HL-60 (cell line): ENCODE measurements around the gene REP15.

Experiments
- DNase-seq, 2 experiments: peaks; one replicate each; pipeline ENCODE4 v3.0.0-alpha.2; 2010 to 2020; ENCODE audit warnings: low read depth in 1 of 2, low spot score in 1 of 2
- H3K27ac ChIP-seq: fragments of 250-450 bp; sonication (Bioruptor Pico); replicated peaks from 2 replicates; pipeline ENCODE4 v1.5.1; 2020; ENCODE audit warnings: mild to moderate bottlenecking, moderate library complexity
- H3K27me3 ChIP-seq: fragments of 250-450 bp; sonication (Bioruptor Pico); 2 replicates; pipeline ENCODE4 v1.5.1; 2021; ENCODE audit warnings: mild to moderate bottlenecking, moderate library complexity; ENCODE audit not compliant: insufficient read depth, poor library complexity, severe bottlenecking
- H3K4me3 ChIP-seq: replicated peaks from 2 replicates; pipeline ENCODE4 v1.5.1; 2011; ENCODE audit warnings: mild to moderate bottlenecking, control low read depth, low read length; ENCODE audit not compliant: insufficient read depth
- GABPA ChIP-seq: IDR thresholded peaks from 2 replicates; pipeline ENCODE4 v1.6.1; 2012; ENCODE audit warnings: low read depth
- POLR2AphosphoS5 ChIP-seq: IDR thresholded peaks from 2 replicates; pipeline ENCODE4 v1.6.1; 2012; ENCODE audit warnings: low read depth
- SPI1 ChIP-seq: IDR thresholded peaks from 2 replicates; pipeline ENCODE4 v1.6.1; 2012; ENCODE audit warnings: low read depth, mild to moderate bottlenecking, borderline replicate concordance
- TF ChIP-seq, protein P1 (sequence below): IDR thresholded peaks from 2 replicates; pipeline ENCODE4 v1.6.1; 2012; ENCODE audit warnings: low read depth; ENCODE audit not compliant: insufficient replicate concordance
- TF ChIP-seq, protein P2 (sequence below): IDR thresholded peaks from one replicate; pipeline ENCODE4 v1.5.1; 2011; ENCODE audit warnings: low read length, control low read depth, inconsistent platforms; ENCODE audit not compliant: insufficient read depth

The REP15 gene

DNA sequence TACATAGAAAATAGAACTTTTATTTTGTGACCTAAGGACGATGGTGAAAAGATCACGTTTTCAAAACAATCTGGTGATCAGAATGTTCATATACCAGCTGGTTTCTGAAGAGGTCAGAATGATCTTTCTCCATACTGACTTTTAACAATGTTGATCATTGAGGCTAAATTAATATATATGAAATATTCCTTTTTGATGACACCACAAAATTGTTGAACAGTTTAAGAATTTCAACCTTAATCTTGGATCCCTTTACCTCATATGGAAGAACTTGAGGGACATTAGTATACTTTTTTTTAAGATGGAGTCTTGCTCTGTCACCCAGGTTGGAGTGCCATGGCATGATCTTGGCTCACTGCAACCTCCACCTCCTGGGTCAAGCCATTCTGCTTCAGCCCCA lies 2.8 kb upstream of the REP15 start:
- H3K27me3 ChIP-seq: no peaks in the 10 kb centered on the region
- no peak overlapping the region for H3K4me3 ChIP-seq
- DNase-seq: no peak
- TF ChIP-seq GABPA: no peak
- H3K27ac ChIP-seq: no peak overlapping the region

DNA sequence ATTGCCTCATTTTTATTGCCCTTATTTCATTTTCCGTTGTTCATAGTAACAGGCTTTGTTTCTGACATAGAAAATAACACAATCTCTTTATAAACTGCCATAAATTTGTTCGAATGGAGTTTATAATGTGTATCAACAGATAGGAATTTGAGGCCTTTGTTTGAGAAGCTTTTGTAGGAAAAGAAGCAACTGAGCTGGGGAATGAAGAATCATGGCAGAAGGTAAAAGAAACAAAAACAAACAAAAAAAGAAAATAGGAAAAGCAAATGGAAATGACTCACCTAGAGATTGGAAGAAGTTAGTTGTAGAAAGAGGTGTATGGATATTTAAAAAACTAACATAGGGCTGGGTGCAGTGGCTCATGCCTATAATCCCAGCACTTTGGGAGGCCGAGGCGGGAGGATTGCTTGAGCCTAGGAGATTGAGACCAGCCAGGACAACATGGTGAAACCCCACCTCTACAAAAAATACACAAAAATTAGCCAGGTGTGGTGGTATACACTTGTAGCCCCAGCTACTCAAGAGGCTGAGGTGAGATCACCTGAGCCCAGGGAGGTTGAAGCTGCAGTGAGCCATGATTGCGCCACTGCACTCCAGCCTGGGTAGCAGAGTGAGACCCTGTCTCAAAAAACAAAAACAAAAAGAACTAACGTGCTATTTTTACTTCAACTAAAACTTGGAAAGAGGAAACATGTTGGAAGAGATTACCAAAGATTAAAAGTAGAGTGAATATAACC lies 523 bp upstream of the REP15 start:
- Histone ChIP-seq H3K27me3 (no peaks in the 10 kb centered on the region), H3K27ac (no peak overlapping the region), H3K4me3 (no peak overlapping the region)
- DNase-seq: no peak
- TF ChIP-seq POLR2AphosphoS5 (no peak), SPI1 (no peak), GABPA (no peak)
- TF ChIP-seq, protein P1, sequence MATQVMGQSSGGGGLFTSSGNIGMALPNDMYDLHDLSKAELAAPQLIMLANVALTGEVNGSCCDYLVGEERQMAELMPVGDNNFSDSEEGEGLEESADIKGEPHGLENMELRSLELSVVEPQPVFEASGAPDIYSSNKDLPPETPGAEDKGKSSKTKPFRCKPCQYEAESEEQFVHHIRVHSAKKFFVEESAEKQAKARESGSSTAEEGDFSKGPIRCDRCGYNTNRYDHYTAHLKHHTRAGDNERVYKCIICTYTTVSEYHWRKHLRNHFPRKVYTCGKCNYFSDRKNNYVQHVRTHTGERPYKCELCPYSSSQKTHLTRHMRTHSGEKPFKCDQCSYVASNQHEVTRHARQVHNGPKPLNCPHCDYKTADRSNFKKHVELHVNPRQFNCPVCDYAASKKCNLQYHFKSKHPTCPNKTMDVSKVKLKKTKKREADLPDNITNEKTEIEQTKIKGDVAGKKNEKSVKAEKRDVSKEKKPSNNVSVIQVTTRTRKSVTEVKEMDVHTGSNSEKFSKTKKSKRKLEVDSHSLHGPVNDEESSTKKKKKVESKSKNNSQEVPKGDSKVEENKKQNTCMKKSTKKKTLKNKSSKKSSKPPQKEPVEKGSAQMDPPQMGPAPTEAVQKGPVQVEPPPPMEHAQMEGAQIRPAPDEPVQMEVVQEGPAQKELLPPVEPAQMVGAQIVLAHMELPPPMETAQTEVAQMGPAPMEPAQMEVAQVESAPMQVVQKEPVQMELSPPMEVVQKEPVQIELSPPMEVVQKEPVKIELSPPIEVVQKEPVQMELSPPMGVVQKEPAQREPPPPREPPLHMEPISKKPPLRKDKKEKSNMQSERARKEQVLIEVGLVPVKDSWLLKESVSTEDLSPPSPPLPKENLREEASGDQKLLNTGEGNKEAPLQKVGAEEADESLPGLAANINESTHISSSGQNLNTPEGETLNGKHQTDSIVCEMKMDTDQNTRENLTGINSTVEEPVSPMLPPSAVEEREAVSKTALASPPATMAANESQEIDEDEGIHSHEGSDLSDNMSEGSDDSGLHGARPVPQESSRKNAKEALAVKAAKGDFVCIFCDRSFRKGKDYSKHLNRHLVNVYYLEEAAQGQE: no peak
- TF ChIP-seq, protein P2, sequence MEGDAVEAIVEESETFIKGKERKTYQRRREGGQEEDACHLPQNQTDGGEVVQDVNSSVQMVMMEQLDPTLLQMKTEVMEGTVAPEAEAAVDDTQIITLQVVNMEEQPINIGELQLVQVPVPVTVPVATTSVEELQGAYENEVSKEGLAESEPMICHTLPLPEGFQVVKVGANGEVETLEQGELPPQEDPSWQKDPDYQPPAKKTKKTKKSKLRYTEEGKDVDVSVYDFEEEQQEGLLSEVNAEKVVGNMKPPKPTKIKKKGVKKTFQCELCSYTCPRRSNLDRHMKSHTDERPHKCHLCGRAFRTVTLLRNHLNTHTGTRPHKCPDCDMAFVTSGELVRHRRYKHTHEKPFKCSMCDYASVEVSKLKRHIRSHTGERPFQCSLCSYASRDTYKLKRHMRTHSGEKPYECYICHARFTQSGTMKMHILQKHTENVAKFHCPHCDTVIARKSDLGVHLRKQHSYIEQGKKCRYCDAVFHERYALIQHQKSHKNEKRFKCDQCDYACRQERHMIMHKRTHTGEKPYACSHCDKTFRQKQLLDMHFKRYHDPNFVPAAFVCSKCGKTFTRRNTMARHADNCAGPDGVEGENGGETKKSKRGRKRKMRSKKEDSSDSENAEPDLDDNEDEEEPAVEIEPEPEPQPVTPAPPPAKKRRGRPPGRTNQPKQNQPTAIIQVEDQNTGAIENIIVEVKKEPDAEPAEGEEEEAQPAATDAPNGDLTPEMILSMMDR: no peak

DNA sequence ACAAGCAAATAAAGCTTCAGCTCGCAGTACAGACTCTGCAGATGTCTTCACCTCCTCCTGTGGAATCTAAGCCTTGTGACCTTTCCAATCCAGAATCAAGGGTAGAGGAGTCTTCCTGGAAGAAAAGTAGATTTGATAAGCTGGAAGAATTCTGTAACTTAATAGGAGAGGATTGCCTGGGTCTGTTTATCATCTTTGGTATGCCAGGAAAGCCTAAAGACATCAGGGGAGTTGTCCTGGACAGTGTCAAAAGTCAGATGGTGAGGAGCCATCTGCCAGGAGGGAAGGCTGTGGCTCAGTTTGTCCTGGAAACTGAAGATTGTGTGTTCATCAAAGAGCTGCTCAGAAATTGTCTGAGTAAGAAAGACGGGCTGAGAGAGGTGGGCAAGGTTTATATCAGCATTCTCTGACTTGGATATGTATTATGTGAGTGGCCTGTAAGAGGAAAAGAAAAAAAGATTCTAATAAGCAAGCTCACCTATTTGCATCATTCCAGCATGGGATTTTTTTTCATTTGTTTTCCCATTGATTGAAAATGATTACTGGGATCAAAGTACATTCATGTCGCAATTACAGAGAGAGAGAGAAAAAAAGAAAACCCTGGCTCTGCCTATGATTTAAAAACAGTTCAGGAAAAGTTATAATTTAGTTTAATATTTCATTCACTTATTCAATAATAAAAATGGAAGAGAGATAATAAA lies 767 bp downstream of the REP15 start:
- no peak overlapping the region for H3K4me3 ChIP-seq
- H3K27me3 ChIP-seq: no peaks in the 10 kb centered on the region
- no peak overlapping the region for H3K27ac ChIP-seq
- no peak for DNase-seq
- no peak for TF ChIP-seq POLR2AphosphoS5
- TF ChIP-seq GABPA: no peak
- TF ChIP-seq, protein P2: no peak
- TF ChIP-seq SPI1: no peak
- TF ChIP-seq, protein P1: no peak

DNA sequence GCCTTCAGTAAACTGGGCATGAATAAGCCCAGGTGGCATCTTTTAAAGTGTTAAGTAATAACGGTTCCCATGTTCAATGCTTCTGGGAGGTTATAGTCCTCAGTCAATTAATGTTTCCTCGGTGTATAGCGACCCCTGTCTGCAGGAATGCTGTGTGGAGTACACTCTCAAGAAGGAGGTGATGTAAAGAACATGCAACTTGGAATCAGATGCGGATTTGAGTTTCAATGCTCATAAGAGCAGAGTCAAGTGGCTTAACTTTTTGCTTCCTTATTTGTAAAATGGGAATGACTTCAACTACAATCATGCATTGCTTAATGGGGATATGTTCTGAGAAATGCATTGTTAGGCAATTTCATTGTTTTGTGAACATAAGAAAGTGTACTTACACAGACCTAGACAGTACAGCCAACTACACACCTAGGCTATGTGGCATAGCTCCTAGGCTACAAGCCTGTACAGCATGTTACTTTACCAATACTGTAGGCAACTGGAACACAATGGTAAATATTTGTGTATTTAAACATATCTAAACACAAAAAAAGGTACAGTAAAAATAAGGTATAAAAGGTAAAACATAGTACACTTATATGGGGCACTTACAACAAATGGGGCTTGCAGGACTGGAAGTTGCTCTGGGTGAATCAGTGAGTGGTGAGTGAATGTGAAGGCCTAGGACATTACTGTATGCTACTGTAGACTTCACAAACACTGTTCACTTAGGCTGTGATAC lies 7.6 kb downstream of the REP15 start:
- H3K4me3 ChIP-seq: no peak overlapping the region
- peak; percentile 67 to 83 for DNase-seq
- H3K27ac ChIP-seq: no peak overlapping the region
- TF ChIP-seq SPI1: no peak
- no peak for TF ChIP-seq GABPA
- TF ChIP-seq, protein P2: peak; percentile 88
- TF ChIP-seq POLR2AphosphoS5: no peak
- no peaks in the 10 kb centered on the region for H3K27me3 ChIP-seq
